Astrocyte (in vitro differentiated cells and primary cell): ENCODE results near the gene USP25. TPM values are rescaled to one million over a fixed set of nuclear protein-coding genes. Genes with fewer than 3 reads are reported as not detected.

Experiments used
- DNase-seq: peaks from one replicate; pipeline ENCODE4 v3.0.0-alpha.2; 2010; ENCODE audit warnings: low read depth
- FAIRE-seq: peaks from 2 replicates; lab custom pipeline; 2011; peaks lifted over from hg19 to GRCh38; lab: Jason Lieb, UNC
- H2AFZ ChIP-seq: 2 replicates; pipeline ENCODE4 v1.6.0; 2012; ENCODE audit warnings: low read depth, low read length, inconsistent platforms
- H3K27ac ChIP-seq: 2 replicates; pipeline ENCODE4 v1.5.1; 2011; ENCODE audit warnings: low read depth, low read length, inconsistent platforms
- H3K27me3 ChIP-seq: 2 replicates; pipeline ENCODE4 v1.6.0; 2011; ENCODE audit warnings: low read length, inconsistent platforms; ENCODE audit not compliant: insufficient read depth
- H3K36me3 ChIP-seq: 2 replicates; pipeline ENCODE4 v1.5.1; 2011; ENCODE audit warnings: low read length, inconsistent platforms; ENCODE audit not compliant: insufficient read depth
- H3K4me1 ChIP-seq: 2 replicates; pipeline ENCODE4 v1.5.1; 2011; ENCODE audit warnings: low read length, inconsistent platforms; ENCODE audit not compliant: insufficient read depth
- H3K4me2 ChIP-seq: 2 replicates; pipeline ENCODE4 v1.6.0; 2012; ENCODE audit warnings: low read length, inconsistent platforms
- H3K4me3 ChIP-seq: 2 replicates; pipeline ENCODE4 v1.5.1; 2011; ENCODE audit warnings: low read depth, mild to moderate bottlenecking, low read length, inconsistent platforms; ENCODE audit not compliant: insufficient read depth
- H3K79me2 ChIP-seq: 2 replicates; pipeline ENCODE4 v1.6.0; 2012; ENCODE audit warnings: mild to moderate bottlenecking, low read length, inconsistent platforms; ENCODE audit not compliant: insufficient read depth
- H3K9ac ChIP-seq: 2 replicates; pipeline ENCODE4 v1.6.0; 2012; ENCODE audit warnings: mild to moderate bottlenecking, low read length, inconsistent platforms
- H3K9me3 ChIP-seq: 2 replicates; pipeline ENCODE4 v1.5.1; 2012; ENCODE audit warnings: low read depth, mild to moderate bottlenecking, low read length, inconsistent platforms; ENCODE audit not compliant: insufficient read depth
- H4K20me1 ChIP-seq: 2 replicates; pipeline ENCODE4 v1.6.0; 2012; ENCODE audit warnings: low read length, inconsistent platforms; ENCODE audit not compliant: insufficient read depth
- H3K27ac Mint-ChIP-seq: one replicate; pipeline ENCODE4 v1.8.0; 2021; ENCODE audit warnings: mild to moderate bottlenecking, mixed read lengths; ENCODE audit not compliant: unreplicated experiment
- H3K27me3 Mint-ChIP-seq: one replicate; pipeline ENCODE4 v1.8.0; 2021; ENCODE audit warnings: low read depth, mixed read lengths; ENCODE audit not compliant: unreplicated experiment
- H3K36me3 Mint-ChIP-seq: one replicate; pipeline ENCODE4 v1.8.0; 2021; ENCODE audit warnings: low read depth, mixed read lengths; ENCODE audit not compliant: unreplicated experiment
- H3K4me1 Mint-ChIP-seq: one replicate; pipeline ENCODE4 v1.8.0; 2021; ENCODE audit warnings: low read depth, mixed read lengths; ENCODE audit not compliant: unreplicated experiment
- H3K4me3 Mint-ChIP-seq: one replicate; pipeline ENCODE4 v1.8.0; 2021; ENCODE audit warnings: mild to moderate bottlenecking, moderate library complexity, mixed read lengths; ENCODE audit not compliant: unreplicated experiment
- H3K9me3 Mint-ChIP-seq: one replicate; pipeline ENCODE4 v1.8.0; 2021; ENCODE audit warnings: mild to moderate bottlenecking, mixed read lengths; ENCODE audit not compliant: unreplicated experiment
- EZH2 ChIP-seq: IDR thresholded peaks from 2 replicates; pipeline ENCODE4 v1.6.1; 2012; ENCODE audit warnings: mild to moderate bottlenecking, low read length, inconsistent platforms; ENCODE audit not compliant: insufficient read depth
- total RNA-seq: library from RNA; stranded (reverse); gene quantifications from 2 replicates; pipeline ENCODE4 v1.2.1, GENCODE V29; 2021
- TF ChIP-seq, protein P1 (sequence below): IDR thresholded peaks from 2 replicates; pipeline ENCODE4 v1.5.1; 2011; ENCODE audit warnings: low read depth, mild to moderate bottlenecking, inconsistent platforms, low read length, moderate library complexity; ENCODE audit not compliant: insufficient read depth

USP25 gene
- total RNA-seq, 1 donor from 2014 or later: 49.5 TPM

DNA sequence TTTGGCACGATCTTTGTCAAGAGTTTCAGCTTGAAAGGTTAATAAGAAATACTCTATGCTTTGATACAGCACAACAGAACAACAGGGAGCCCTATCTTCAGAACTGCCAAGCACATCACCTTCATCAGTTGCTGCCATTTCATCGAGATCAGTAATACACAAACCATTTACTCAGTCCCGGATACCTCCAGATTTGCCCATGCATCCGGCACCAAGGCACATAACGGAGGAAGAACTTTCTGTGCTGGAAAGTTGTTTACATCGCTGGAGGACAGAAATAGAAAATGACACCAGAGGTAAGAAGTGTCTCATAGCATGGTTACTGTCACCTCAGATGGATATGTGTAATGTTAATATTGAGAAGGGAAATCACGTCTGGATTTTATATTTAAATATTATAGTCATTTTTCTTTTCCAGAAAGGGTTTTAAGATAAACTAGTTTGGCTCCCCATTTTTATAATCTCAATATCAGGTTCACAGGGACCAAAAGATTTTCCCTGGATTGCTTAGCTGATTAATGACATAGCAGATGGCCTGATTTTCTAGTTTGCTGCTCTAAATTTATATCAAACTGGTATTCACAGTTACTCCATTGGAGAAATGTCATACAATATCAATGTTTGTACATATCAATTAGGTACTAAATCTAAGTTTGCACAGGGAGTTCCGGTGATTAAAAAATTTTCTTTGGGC is 97.3 kb downstream of the USP25 start:
- H3K4me3 ChIP-seq: no peak overlapping the region
- Mint-ChIP-seq H3K4me3 (no peak overlapping the region), H3K4me1 (no peaks in the 10 kb centered on the region), H3K9me3 (no peaks in the 10 kb centered on the region), H3K27ac (no peak overlapping the region), H3K36me3 (peaks cover 6% of the 10 kb centered on the region), H3K27me3 (no peaks in the 10 kb centered on the region)
- H3K27me3 ChIP-seq: no peaks in the 10 kb centered on the region
- TF ChIP-seq, protein P1, sequence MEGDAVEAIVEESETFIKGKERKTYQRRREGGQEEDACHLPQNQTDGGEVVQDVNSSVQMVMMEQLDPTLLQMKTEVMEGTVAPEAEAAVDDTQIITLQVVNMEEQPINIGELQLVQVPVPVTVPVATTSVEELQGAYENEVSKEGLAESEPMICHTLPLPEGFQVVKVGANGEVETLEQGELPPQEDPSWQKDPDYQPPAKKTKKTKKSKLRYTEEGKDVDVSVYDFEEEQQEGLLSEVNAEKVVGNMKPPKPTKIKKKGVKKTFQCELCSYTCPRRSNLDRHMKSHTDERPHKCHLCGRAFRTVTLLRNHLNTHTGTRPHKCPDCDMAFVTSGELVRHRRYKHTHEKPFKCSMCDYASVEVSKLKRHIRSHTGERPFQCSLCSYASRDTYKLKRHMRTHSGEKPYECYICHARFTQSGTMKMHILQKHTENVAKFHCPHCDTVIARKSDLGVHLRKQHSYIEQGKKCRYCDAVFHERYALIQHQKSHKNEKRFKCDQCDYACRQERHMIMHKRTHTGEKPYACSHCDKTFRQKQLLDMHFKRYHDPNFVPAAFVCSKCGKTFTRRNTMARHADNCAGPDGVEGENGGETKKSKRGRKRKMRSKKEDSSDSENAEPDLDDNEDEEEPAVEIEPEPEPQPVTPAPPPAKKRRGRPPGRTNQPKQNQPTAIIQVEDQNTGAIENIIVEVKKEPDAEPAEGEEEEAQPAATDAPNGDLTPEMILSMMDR: no peak
- no peak for TF ChIP-seq EZH2
- no peaks in the 10 kb centered on the region for H3K9me3 ChIP-seq
- H3K27ac ChIP-seq: no peak overlapping the region
- no peak overlapping the region for H3K9ac ChIP-seq
- no peaks in the 10 kb centered on the region for H3K79me2 ChIP-seq
- no peak overlapping the region for H2AFZ ChIP-seq
- H3K36me3 ChIP-seq: peaks cover 3% of the 10 kb centered on the region
- FAIRE-seq (no peak), DNase-seq (no peak)
- H4K20me1 ChIP-seq: no peaks in the 10 kb centered on the region
- H3K4me1 ChIP-seq: no peaks in the 10 kb centered on the region
- no peak overlapping the region for H3K4me2 ChIP-seq

DNA sequence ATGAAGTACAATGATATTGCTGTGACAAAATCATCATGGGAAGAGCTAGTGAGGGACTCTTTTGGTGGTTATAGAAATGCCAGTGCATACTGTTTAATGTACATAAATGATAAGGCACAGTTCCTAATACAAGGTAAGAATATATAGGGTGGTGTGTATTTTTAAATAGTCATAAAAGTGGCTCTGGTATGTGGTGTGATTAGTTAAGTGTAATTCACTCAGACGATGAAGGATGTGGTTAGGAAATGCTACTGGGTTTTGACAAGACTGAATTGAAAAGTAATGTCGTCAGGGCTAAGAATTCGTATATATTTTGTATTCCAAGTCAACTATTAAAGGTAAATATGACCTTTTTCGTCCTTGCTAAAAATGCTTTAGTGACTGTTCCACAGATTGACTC is 101.7 kb downstream of the USP25 start:
- Histone ChIP-seq H3K9ac (no peak overlapping the region), H3K79me2 (no peaks in the 10 kb centered on the region), H3K9me3 (no peaks in the 10 kb centered on the region), H3K27ac (no peak overlapping the region), H3K36me3 (peaks cover 7% of the 10 kb centered on the region), H3K27me3 (no peaks in the 10 kb centered on the region), H3K4me3 (no peak overlapping the region), H3K4me1 (no peaks in the 10 kb centered on the region), H4K20me1 (no peaks in the 10 kb centered on the region), H2AFZ (no peak overlapping the region), H3K4me2 (no peak overlapping the region)
- Mint-ChIP-seq H3K27ac (no peak overlapping the region), H3K9me3 (no peaks in the 10 kb centered on the region), H3K27me3 (no peaks in the 10 kb centered on the region), H3K36me3 (peaks cover 8% of the 10 kb centered on the region), H3K4me1 (no peaks in the 10 kb centered on the region), H3K4me3 (no peak overlapping the region)
- DNase-seq: no peak
- TF ChIP-seq, protein P1: no peak
- TF ChIP-seq EZH2: no peak
- FAIRE-seq: peak; percentile 32

DNA sequence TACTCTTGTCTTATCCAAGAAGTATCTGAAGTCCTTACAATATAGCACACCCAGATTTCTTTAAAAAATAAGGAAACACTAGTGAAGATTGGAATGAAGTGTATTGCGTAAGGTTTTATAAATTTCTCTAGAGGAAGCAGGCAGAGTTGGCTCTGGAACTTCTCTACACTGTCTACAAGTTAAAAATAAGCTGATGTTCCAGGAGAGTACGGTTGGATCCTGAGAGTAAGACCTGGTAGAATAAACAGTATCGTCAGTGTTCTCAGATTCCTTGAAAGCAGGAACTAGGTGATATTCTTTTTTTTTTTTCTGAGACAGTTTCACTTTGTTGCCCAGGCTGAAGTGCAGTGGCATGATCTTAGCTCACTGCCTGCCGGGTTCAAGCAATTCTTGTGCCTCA is 107.9 kb downstream of the USP25 start:
- no peaks in the 10 kb centered on the region for H3K9me3 ChIP-seq
- H3K36me3 Mint-ChIP-seq: peaks cover 4% of the 10 kb centered on the region
- no peak overlapping the region for H3K4me3 ChIP-seq
- H3K79me2 ChIP-seq: no peaks in the 10 kb centered on the region
- H3K4me1 ChIP-seq: peaks cover 18% of the 10 kb centered on the region
- H2AFZ ChIP-seq: no peak overlapping the region
- no peaks in the 10 kb centered on the region for H3K9me3 Mint-ChIP-seq
- no peaks in the 10 kb centered on the region for H3K27me3 Mint-ChIP-seq
- no peak for TF ChIP-seq EZH2
- TF ChIP-seq, protein P1: no peak
- no peak overlapping the region for H3K4me3 Mint-ChIP-seq
- H3K9ac ChIP-seq: no peak overlapping the region
- no peak overlapping the region for H3K27ac Mint-ChIP-seq
- peak; percentile 19 for DNase-seq
- H3K4me1 Mint-ChIP-seq: peaks cover 2% of the 10 kb centered on the region
- peaks cover 4% of the 10 kb centered on the region for H3K36me3 ChIP-seq
- no peaks in the 10 kb centered on the region for H3K27me3 ChIP-seq
- H4K20me1 ChIP-seq: no peaks in the 10 kb centered on the region
- H3K27ac ChIP-seq: no peak overlapping the region
- FAIRE-seq: peak; percentile 39
- no peak overlapping the region for H3K4me2 ChIP-seq
